Adipose tissue (tissue), 3 donors: ENCODE measurements around the gene ANO10. TPM values are rescaled to one million over a fixed set of nuclear protein-coding genes. Genes with fewer than 3 reads are reported as not detected.
"Not testable (repeated sequence)": the region's sequence is repeated elsewhere in the genome, so short reads cannot be mapped to it uniquely, and the experiment has no call there.

ENCODE experiments used
- H3K27ac ChIP-seq: one replicate; pipeline ENCODE4 v1.5.1; 2013; ENCODE audit warnings: low read depth, low read length
- WGBS, 3 donors: extraction: QIAGEN DNeasy Blood & Tissue Kit; methylation state at CpG; one replicate each; pipeline ENCODE4 v1.1.7; 2013; 5-methylcytosine and 5-hydroxymethylcytosine counted together
- polyA plus RNA-seq, 3 donors: library from polyadenylated mRNA; stranded (reverse); fragments of 200-250 nt; gene quantifications; one replicate each; pipeline ENCODE4 v1.2.3, GENCODE V29; 2013
- donor health status: healthy with polysubstance abuse.
- donor health status: Bipolar disorder and iron deficiency.
- donor health status: healthy.

The ANO10 gene, protein sequence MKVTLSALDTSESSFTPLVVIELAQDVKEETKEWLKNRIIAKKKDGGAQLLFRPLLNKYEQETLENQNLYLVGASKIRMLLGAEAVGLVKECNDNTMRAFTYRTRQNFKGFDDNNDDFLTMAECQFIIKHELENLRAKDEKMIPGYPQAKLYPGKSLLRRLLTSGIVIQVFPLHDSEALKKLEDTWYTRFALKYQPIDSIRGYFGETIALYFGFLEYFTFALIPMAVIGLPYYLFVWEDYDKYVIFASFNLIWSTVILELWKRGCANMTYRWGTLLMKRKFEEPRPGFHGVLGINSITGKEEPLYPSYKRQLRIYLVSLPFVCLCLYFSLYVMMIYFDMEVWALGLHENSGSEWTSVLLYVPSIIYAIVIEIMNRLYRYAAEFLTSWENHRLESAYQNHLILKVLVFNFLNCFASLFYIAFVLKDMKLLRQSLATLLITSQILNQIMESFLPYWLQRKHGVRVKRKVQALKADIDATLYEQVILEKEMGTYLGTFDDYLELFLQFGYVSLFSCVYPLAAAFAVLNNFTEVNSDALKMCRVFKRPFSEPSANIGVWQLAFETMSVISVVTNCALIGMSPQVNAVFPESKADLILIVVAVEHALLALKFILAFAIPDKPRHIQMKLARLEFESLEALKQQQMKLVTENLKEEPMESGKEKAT
- 10 to 100 TPM; 10.3 to 24.2 (median 12.1) TPM for polyA plus RNA-seq

DNA sequence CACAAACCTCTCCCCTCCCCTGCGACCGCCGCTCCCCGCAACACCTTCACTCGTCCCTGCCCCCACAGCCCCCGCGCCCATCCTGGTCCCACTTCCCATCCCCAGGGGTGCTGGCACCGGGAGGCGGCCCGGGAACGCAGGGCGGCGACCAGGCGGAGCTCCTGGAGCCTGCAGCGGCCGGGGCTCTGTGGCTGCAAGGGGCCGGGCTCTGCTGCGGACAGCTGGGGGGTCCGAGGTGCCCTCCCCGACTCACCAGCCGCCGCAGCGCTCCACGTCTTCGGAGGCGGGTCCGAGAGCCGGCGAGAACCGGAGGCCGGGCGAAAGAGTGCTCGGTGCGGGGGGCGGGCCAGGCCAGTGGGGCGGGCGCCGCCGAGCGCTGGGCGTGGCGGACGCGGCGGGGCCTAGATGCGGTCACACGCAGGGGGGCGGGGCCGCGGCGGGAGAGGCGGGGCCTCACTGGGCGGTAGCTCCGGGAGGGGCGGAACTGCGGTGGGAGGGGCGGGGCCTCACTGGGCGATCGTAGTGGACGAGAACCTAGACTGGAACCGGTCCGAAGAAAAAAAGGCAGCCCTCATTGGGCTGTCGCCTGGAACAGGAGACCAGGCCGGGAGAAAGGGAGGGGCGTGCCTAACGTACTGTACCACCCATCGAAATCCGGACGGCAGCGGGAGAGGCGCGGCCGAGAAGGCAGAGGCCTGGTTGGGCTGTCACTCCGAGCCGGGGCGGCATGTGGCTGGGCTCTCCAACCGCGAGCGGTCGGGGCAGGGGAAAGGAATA, at the start of gene ANO10:
Gene ANO10, minus strand, starts transcription at position 356 of the 777 bp plus-strand sequence. CDS start 16,159 bp downstream, outside the sequence.
- H3K27ac ChIP-seq, result peak within 1 kb of the TSS; percentile 19
- 0 to 1% (median 1%) methylated on average over 64 to 80 of the region's 80 CpGs for WGBS, 3 donors

GRCh38 chr3:43670635-43671522, 49.1 kb upstream of the ANO10 start:
- no peak overlapping the region for H3K27ac ChIP-seq
- 85 to 96% (median 86%) methylated on average over 5 of the region's 5 CpGs for WGBS, 3 donors

DNA sequence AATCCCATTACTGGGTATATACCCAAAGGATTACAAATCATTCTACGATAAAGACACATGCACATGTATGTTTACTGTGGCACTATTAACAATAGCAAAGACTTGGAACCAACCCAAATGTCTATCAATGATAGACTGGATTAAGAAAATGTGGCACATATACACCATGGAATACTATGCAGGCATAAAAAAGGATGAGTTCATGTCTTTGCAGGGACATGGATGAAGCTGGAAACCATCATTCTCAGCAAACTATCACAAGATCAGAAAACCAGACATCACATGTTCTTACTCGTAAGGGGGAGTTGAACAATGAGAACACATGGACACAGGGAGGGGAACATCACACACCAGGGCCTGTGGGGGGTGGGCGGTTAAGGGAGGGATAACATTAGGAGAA, 43.2 kb upstream of the ANO10 start:
- 96 to 98% (median 97%) methylated on average over 3 of the region's 3 CpGs for WGBS, 3 donors

GRCh38 chr3:43661376-43661775, 39.6 kb upstream of the ANO10 start:
- WGBS, 3 donors, result 81 to 96% (median 89%) methylated on average over 1 of the region's 1 CpG
- not testable (repeated sequence) for H3K27ac ChIP-seq

More for the DNA sequence above, 43.2 kb upstream of the ANO10 start:
- H3K27ac ChIP-seq, result not testable (repeated sequence)

DNA sequence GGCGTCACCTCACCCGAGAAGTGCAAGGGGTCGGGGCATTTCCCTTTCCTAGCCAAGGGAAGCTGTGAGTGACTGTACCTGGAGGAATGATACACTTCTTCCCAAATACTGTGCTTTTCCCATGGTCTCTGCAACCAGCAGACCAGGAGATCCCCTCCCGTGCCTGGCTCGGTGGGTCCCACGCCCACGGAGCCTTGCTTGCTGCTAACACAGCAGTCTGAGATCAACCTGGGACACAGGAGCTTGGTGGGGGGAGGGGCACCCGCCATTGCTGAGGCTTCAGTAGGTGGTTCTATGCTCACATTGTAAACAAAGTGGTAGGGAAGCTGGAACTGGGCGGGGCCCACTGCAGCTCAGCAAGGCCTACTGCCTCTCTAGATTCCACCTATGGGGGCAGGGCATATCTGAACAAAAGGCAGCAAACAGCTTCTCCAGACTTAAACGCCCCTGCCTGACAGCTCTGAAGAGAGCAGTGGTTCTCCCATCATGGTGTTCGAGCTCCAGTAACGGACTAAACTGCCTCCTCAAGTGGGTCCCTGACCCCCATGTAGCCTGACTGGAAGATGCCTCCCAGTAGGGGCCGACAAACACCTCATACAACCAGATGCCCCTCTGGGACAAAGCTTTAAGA, 37.6 kb upstream of the ANO10 start:
- no peak overlapping the region for H3K27ac ChIP-seq
- 83 to 88% (median 87%) methylated on average over 13 of the region's 13 CpGs for WGBS, 3 donors

DNA sequence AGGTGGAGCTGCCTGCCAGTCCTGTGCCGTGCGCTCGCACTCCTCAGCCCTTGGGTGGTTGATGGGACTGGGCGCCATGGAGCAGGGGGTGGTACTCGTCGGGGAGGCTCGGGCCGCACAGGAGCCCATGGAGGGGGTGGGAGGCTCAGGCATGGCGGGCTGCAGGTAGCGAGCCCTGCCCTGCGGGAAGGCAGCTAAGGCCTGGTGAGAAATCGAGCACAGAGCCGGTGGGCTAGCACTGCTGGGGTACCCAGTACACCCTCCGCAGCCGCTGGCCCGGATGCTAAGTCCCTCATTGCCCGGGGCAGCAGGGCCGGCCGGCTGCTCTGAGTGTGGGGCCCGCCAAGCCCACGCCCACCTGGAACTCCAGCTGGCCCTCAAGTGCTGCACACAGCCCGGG, 34.6 kb upstream of the ANO10 start:
- H3K27ac ChIP-seq, result not testable (repeated sequence)
- 97 to 98% (median 97%) methylated on average over 22 of the region's 22 CpGs for WGBS, 3 donors

DNA sequence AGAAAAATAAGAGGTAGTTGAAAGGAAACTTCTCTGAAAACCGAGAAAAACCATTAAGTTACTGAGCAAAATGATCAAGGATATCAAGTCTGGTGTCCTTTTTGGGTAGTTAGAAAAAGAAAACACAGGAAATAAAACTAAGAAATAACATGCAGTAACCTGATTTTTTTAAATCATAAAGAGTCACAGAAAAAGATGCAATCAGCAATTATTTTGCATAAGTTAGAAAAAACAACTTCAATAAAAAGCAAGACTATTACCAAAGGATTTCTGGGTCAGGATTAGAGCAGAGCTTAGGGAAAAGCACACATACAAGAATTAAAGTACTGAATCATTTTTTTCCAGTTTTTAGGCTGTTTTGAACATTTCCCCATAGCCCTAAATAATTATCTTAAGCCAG, 28.5 kb upstream of the ANO10 start:
- WGBS, 3 donors, result 64 to 87% (median 77%) methylated on average over 1 of the region's 1 CpG
- no peak overlapping the region for H3K27ac ChIP-seq

GRCh38 chr3:43649365-43649968, 27.7 kb upstream of the ANO10 start:
- H3K27ac ChIP-seq, result no peak overlapping the region
- WGBS, 3 donors, result 15 to 56% (median 51%) methylated on average over 6 of the region's 6 CpGs

GRCh38 chr3:43648957-43649356, 27.1 kb upstream of the ANO10 start:
- 89 to 92% (median 92%) methylated on average over 3 of the region's 3 CpGs for WGBS, 3 donors
- H3K27ac ChIP-seq, result no peak overlapping the region

DNA sequence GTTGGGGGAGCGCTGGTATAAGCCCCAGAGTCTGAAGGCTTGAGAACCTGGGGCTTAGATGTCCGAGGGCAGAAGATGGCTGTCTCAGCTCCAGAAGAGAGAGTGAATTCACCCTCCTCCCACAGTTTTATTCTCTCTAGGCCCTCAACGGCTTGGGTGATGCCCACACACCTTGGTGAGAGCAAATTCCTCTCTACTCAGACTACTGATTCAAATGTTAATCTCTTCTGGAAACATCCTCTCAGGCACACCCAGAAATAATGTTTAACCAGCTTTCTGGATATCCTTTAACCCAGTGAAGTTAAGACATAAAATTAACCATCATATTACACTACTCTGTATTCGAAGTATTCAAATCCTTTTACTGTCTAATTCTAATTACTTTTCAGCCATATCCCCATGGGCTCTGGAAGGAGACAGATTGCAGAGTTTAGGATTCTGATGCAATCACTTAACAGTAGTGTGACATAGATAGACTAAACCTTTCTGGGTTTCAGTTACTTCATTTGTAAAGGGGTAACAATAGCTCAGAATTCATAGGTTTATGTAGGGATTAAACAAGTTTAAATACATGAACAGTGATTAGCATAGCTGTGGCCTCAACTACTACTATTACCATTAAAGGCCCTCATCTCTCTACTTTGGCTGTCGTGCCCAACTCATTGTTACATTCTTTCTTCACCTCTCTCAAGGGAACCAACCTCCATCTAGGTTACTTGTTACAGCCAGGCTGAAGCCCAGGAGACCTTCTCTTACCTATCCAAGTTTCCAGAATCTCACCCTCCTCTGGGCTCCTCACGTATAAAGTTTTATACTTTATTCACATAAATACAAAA, 25.7 kb upstream of the ANO10 start:
- WGBS, 3 donors, result 72 to 75% (median 73%) methylated on average over 6 of the region's 6 CpGs
- H3K27ac ChIP-seq, result no peak overlapping the region

- WGBS, 3 donors, result 91 to 98% (median 95%) methylated on average over 2 of the region's 2 CpGs
- no peak overlapping the region for H3K27ac ChIP-seq
Observed at GRCh38 chr3:43644443-43644842, 22.6 kb upstream of the ANO10 start.

GRCh38 chr3:43641306-43642114, 19.7 kb upstream of the ANO10 start:
- H3K27ac ChIP-seq, result no peak overlapping the region
- WGBS, 3 donors, result 58 to 83% (median 58%) methylated on average over 4 of the region's 4 CpGs

DNA sequence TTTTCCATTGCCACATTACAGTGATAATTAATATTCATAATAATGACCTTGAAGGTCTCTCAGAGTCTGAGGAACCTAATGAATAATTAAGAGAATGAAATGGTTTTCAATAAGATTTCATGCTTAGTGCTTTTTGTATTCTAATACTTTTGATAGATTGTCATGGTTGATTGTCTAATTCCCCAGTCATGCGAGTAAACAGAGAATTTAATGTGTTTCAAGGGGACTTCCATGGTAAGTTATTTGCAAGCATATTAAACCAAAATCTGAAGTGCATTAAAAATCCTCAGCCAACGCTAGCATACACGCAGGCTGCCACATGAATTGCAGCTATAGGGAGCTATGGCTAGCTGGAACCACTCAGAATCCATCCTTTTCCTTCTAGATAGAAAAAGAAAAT, 18.9 kb upstream of the ANO10 start:
- WGBS, 3 donors, result 90 to 98% (median 91%) methylated on average over 3 of the region's 3 CpGs
- H3K27ac ChIP-seq, result no peak overlapping the region

GRCh38 chr3:43638594-43639447, 17.0 kb upstream of the ANO10 start:
- no peak overlapping the region for H3K27ac ChIP-seq
- WGBS, 3 donors, result 44 to 48% (median 47%) methylated on average over 9 of the region's 9 CpGs

GRCh38 chr3:43637702-43638101, 15.9 kb upstream of the ANO10 start:
- WGBS, 3 donors, result 77 to 82% (median 78%) methylated on average over 3 of the region's 3 CpGs
- H3K27ac ChIP-seq, result no peak overlapping the region
